Measurements from ENCODE around the gene PSPH.

GRCh38 chr7:55996856-55997500 is 54.3 kb downstream of the PSPH start:
- TF ChIP-seq CTCF (conservative IDR thresholded peaks at IDR 0.05; ENCODE audit: low read depth, low read length) (no peak), EZH2 (IDR thresholded peaks at IDR 0.05; ENCODE audit: borderline replicate concordance, low read depth, low read length, poor library complexity, severe bottlenecking) (no peak)
